ENCODE results near the gene SLIT3. TPM values are rescaled to one million over a fixed set of nuclear protein-coding genes. Genes with fewer than 3 reads are reported as not detected.
"Not testable (repeated sequence)": the region's sequence is repeated elsewhere in the genome, so short reads cannot be mapped to it uniquely, and the experiment has no call there.

The SLIT3 gene
- total RNA-seq, 6 donors from 2014 or later, result 10.8 to 57.3 (median 32.2) TPM

GRCh38 chr5:169114466-169115065 lies 186.4 kb downstream of the SLIT3 start:
- ATAC-seq (ENCODE audit: low FRiP score in 2 of 2), result no peak
- H3K27me3 ChIP-seq, result no peaks in the 10 kb centered on the region
- H3K27ac ChIP-seq, result no peak overlapping the region
- WGBS, 2 donors, result 80 to 87% methylated on average over 7 of the region's 7 CpGs
- H3K4me1 ChIP-seq, result peaks cover 0 to 12% (median 0%) of the 10 kb centered on the region in 4 donors
- TF ChIP-seq CTCF (IDR thresholded peaks at IDR 0.05) (no peak), EP300 (IDR thresholded peaks at IDR 0.05) (no peak), POLR2AphosphoS5 (IDR thresholded peaks at IDR 0.05) (no peak), POLR2A (IDR thresholded peaks at IDR 0.05) (no peak)
- DNase-seq, result no peak
- H3K36me3 ChIP-seq, result no peaks in the 10 kb centered on the region
- no peaks in the 10 kb centered on the region for H3K9me3 ChIP-seq
- H3K4me3 ChIP-seq, result no peak overlapping the region

DNA sequence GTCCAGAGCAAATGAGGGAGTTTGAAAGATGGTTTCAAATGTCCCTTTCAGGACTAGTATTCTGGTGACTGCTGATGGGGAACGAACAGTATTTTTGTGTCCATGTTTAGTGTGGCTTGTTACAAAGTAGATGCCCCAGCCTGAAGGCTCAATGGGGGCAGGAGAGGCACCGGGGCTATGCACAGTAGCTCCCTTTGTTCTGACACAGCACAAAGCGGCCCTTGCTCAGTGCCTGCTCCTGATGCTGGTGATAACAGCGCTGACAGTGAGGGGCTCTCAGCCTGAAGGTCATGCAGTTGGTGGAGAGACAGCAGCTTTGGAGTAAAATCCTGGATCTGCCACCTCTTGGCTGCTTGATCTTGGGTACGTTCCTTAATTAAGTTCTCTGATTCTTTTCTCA lies 188.9 kb downstream of the SLIT3 start:
- ATAC-seq (ENCODE audit: low FRiP score in 2 of 2) (no peak), DNase-seq (no peak)
- WGBS, 2 donors, result 85 to 87% methylated on average over 5 of the region's 5 CpGs
- Histone ChIP-seq H3K27ac (no peak overlapping the region), H3K4me1 (peaks cover 0 to 2% (median 0%) of the 10 kb centered on the region in 4 donors), H3K9me3 (no peaks in the 10 kb centered on the region), H3K36me3 (no peaks in the 10 kb centered on the region), H3K4me3 (no peak overlapping the region), H3K27me3 (no peaks in the 10 kb centered on the region)
- no peak for TF ChIP-seq EP300 (IDR thresholded peaks at IDR 0.05)
- TF ChIP-seq CTCF (IDR thresholded peaks at IDR 0.05), result no peak
- TF ChIP-seq POLR2A (IDR thresholded peaks at IDR 0.05), result no peak
- TF ChIP-seq POLR2AphosphoS5 (IDR thresholded peaks at IDR 0.05), result no peak

DNA sequence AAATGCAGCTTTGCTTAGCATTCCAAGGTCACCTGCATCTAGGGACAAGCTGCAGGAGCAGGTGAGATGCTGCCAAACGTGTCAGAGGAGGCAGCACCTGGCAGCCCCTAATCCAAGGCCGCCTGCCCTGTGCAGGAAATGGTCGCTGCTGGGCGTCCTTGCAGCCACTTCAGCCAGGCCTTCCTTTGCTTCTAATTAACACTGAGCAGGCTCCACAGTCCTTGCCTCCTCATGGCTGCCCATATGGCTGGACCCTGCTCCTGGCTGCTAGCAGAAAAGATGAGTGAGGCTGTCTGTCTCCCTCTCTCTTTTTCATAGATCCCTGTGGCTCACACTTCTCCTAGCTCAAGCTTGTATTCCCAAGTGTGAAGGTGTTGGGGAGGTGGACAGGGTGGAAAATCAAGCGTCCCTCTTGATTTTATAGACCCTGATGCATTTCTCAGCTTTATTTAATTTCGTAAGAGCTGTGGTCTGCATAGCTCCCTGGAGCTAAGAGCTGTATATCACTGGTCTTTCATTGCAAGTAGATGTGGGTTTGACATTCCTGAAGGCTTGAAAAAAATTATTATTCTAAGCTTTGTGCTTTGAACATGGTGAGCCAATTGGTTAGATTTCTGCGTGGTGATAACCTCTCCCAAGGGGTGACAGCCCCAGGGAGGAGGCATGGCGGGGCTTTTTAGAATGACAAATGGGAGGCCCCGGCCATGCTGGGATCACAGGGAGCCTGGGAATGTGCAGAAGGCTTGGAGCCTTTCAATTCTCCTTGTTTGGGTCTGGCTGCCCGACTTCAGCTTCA lies 193.8 kb downstream of the SLIT3 start:
- ATAC-seq (ENCODE audit: low FRiP score in 2 of 2), result no peak
- no peaks in the 10 kb centered on the region for H3K4me1 ChIP-seq
- H3K27ac ChIP-seq, result no peak overlapping the region
- H3K36me3 ChIP-seq, result no peaks in the 10 kb centered on the region
- TF ChIP-seq CTCF (IDR thresholded peaks at IDR 0.05) (no peak), POLR2A (IDR thresholded peaks at IDR 0.05) (no peak), POLR2AphosphoS5 (IDR thresholded peaks at IDR 0.05) (no peak), EP300 (IDR thresholded peaks at IDR 0.05) (no peak)
- no peaks in the 10 kb centered on the region for H3K27me3 ChIP-seq
- DNase-seq, result no peak
- no peaks in the 10 kb centered on the region for H3K9me3 ChIP-seq
- WGBS, 2 donors, result 60 to 67% methylated on average over 7 to 10 of the region's 10 CpGs
- H3K4me3 ChIP-seq, result no peak overlapping the region

DNA sequence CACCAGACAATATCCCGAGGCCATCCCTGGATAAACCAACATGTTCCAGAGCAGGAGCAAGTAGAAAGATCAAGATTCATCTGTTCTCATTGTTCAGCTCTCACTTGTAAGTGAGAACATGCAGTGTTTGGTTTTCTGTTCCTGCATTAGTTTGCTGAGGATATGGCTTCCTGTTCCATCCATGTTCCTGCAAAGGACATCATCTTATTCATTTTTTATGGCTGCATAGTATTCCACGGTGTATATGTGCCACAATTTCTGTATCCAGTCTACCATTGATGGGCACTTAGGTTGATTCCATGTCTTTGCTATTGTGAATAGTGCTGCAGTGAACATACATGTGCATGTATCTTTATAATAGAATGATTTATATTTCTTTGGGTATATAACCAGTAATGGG lies 195.4 kb downstream of the SLIT3 start:
- not testable (repeated sequence) for H3K27me3 ChIP-seq; H3K27ac ChIP-seq; H3K4me1 ChIP-seq; H3K4me3 ChIP-seq; H3K9me3 ChIP-seq; DNase-seq; ATAC-seq (ENCODE audit: low FRiP score in 2 of 2); H3K36me3 ChIP-seq
- WGBS, 2 donors, result 80 to 91% methylated on average over 2 of the region's 2 CpGs

GRCh38 chr5:169104937-169105494 lies 195.9 kb downstream of the SLIT3 start:
- ATAC-seq (ENCODE audit: low FRiP score in 2 of 2) (no peak), DNase-seq (no peak)
- H3K36me3 ChIP-seq, result no peaks in the 10 kb centered on the region
- no peaks in the 10 kb centered on the region for H3K9me3 ChIP-seq
- H3K4me1 ChIP-seq, result no peaks in the 10 kb centered on the region
- 82% methylated on average over 15 of the region's 15 CpGs for WGBS, 2 donors
- TF ChIP-seq POLR2AphosphoS5 (IDR thresholded peaks at IDR 0.05), result no peak
- no peak for TF ChIP-seq POLR2A (IDR thresholded peaks at IDR 0.05)
- TF ChIP-seq EP300 (IDR thresholded peaks at IDR 0.05), result no peak
- TF ChIP-seq CTCF (IDR thresholded peaks at IDR 0.05), result no peak
- H3K27me3 ChIP-seq, result no peaks in the 10 kb centered on the region
- H3K27ac ChIP-seq, result no peak overlapping the region
- no peak overlapping the region for H3K4me3 ChIP-seq
